G401 (cell line): Measurements from ENCODE around the gene DNAJC21. TPM values are rescaled to one million over a fixed set of nuclear protein-coding genes. Genes with fewer than 3 reads are reported as not detected.
"Not testable (repeated sequence)": the region's sequence is repeated elsewhere in the genome, so short reads cannot be mapped to it uniquely, and the experiment has no call there.

ENCODE experiments used
- DNase-seq: peaks from one replicate; pipeline ENCODE4 v3.0.0-alpha.2; 2015; ENCODE audit warnings: low spot score
- in situ Hi-C: cut with HindIII; loops from 2 replicates; pipeline ENCODE4 v1.10.0; 2016; ENCODE audit warnings: low sequenced_read_pairs, mixed read lengths
- total RNA-seq: library from RNA; depleted of rRNA; stranded (reverse); fragments of >200 nt; shearing (Covaris generic); gene quantifications from 2 replicates; pipeline ENCODE4 v1.2.3, GENCODE V29; 2014

The DNAJC21 gene
- total RNA-seq, 1 experiment from 2014 or later, result 16.3 TPM

- in situ Hi-C loops, result no loop called here
- DNase-seq, result no peak
Measured at GRCh38 chr5:34918025-34918424, 11.3 kb upstream of the DNAJC21 start.

GRCh38 chr5:34919077-34919476 lies 10.3 kb upstream of the DNAJC21 start:
- DNase-seq, result no peak
- in situ Hi-C loops, result no loop called here

DNA sequence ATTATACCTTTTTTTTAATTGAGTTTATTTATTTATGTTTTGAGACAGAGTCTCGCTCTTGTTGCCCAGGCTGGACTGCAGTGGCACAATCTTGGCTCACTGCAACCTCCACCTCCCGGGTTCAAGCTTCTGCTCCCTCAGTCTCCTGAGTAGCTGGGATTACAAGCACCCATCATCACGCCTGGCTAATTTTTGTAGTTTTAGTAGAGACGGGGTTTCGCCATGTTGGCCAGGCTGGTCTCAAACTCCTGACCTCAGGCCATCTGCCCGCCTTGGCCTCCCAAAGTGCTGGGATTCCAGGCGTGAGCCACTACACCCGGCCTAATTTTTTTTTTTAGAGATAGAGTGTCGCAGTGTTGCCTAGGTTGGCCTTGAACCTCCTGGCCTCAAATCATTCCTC lies 6.1 kb upstream of the DNAJC21 start:
- in situ Hi-C loops, DNase-seq: not testable (repeated sequence)

GRCh38 chr5:34923694-34924461 lies 5.5 kb upstream of the DNAJC21 start:
- no peak for DNase-seq
- in situ Hi-C loops, result no loop called here

GRCh38 chr5:34924462-34924765 lies 4.9 kb upstream of the DNAJC21 start:
- in situ Hi-C loops, result no loop called here
- no peak for DNase-seq

GRCh38 chr5:34926318-34926888 lies 3.0 kb upstream of the DNAJC21 start:
- in situ Hi-C loops, result no loop called here
- DNase-seq, result no peak

DNA sequence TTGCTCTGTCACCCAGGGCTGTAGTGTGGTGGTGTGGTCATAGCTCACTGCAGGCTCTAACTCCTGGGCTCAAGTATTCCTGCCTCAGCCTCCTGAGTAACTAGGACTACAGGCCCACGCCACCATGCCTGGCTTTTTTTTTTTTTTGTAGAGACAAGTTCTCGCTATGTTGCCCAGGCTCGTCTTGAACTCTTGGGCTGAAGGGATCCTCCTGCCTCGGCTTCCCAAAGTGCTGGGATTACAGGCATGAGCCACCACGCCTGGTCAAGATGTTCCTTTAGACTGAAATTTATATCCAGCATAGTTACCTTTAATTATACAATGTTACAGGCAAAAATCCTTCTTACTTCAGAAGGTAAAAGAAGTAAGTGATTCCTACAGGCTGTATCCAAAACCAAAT lies 1.6 kb upstream of the DNAJC21 start:
- no peak for DNase-seq
- in situ Hi-C loops, result no loop called here

GRCh38 chr5:34928267-34928666 lies 1.1 kb upstream of the DNAJC21 start:
- in situ Hi-C loops, result no loop called here
- no peak for DNase-seq

- DNase-seq, result peak; percentile 85
- in situ Hi-C loops, result no loop called here
Measured at GRCh38 chr5:34929720-34930461, 532 bp downstream of the DNAJC21 start.

DNA sequence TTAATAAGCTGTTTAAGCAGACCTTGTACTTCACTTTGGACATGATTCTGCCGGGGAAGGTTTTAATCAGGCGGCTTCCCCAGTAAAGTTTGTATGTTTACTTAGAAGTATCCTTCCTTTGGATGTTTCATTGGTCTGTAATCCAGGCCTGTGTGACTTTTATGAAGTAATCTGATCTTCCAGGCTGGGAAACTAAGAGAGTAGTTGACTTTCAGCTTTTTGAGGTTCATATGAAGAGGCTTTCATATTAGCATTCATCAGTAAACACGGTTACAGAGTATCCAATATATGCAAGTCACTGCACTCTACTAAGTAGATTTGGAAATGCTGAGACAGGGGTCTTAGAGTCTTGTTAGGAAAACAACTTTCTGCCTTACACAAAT lies 1.1 kb downstream of the DNAJC21 start:
- in situ Hi-C loops, result no loop called here
- DNase-seq, result no peak

DNA sequence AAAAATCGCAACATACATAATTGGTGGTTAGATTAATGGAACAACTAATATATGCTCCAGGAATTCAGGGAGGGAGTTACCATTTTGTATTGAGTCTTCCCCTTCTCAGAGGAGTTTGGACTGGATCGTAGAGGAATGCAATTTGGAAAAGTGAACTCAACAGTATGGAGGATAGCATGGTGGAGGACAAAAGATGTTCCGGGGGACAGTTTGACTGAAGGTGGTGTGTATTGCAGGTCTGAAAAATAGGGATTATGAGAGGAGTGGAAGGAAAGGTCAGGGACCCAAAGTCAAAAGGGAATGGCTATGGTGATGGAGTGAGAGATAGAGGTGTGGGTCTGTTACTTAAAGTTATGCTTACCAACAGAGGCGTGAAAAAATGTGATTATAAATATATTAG lies 1.5 kb downstream of the DNAJC21 start:
- DNase-seq, result no peak
- in situ Hi-C loops, result no loop called here

DNA sequence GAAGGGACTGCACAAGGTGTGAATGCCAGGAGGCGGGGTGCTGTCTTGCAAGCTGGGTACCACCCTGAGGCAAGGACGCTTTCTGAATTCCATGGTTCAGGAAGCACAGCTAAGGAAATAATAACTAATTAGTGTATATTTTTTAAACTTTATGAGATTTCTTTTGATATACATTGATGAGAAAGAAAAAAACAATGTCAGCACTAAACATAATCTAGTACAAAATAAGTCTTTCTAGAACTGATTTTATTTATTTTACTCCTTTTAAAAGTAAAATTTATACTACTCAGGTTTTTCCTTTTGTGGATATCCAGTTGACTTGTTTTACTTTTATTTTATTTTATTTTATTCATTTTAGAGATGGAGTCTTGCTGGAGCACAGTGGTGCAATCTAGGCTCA lies 3.6 kb downstream of the DNAJC21 start:
- no peak for DNase-seq
- in situ Hi-C loops, result no loop called here

DNA sequence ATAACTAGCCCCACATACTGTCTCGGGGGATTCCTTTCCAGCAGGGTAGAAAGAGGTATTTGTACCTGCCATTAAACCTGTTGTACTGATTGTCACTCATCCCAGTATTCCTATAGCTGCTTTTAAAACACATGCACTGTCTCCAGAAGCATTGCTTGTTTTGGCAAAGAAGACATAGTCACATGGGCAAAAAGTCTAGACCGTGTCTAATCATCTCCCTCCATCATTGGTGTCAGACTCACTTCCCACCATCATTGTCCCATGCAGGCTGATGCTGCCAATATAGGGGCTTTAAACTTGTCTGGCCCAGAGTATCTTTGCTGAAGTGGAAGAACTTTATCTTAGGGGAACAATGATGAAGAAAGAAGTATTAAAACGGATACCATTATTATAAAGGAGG lies 12.6 kb downstream of the DNAJC21 start:
- in situ Hi-C loops, result no loop called here
- no peak for DNase-seq

- in situ Hi-C loops, result no loop called here
Measured at GRCh38 chr5:34944044-34944443, 14.7 kb downstream of the DNAJC21 start.

DNA sequence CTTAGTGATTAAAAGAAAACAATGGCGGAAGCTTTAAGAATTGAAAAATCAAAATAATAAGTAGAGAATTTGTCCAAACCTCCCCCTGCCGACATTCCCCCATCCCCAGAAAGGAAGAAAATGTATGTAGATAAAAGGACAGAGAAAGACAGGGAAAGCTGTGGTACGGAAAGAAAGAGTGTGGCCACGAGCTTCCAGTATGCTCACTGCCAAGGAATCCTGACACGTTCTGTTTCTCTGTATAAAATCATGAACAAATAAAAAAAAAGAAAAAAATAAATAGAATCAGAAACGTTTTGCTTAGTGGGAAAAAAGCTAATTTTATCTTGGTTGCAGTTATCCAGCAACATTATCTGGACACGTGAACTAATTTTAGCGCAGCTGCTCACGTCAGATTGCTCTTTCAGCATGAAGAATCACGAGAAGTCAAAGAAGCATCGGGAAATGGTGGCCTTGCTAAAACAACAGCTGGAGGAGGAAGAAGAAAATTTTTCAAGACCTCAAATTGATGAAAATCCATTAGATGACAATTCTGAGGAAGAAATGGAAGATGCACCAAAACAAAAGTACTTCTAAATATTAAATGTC lies 15.2 kb downstream of the DNAJC21 start:
- DNase-seq, result no peak
- in situ Hi-C loops, result no loop called here

More at GRCh38 chr5:34944044-34944443, 14.7 kb downstream of the DNAJC21 start:
- no peak for DNase-seq

DNA sequence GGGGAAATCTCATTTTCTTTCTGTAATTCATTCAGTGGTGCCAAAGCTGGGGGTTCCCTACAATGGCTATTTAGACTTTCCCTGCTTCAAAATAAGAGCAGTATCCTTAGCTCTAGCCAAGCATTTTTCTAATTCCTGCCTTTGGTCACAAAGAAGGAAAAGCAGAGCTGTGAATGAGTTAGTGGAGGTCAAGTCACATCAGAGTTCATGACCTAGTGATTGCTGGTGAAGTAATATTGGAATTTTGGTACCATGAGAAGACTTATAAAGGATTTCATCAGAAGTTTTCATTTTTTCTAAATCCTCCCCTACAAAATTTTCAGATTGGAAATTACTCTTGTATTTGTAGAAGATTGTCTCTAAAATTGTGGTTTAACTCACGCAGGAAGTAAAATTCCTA lies 28.0 kb downstream of the DNAJC21 start:
- in situ Hi-C loops, result no loop called here
- no peak for DNase-seq

DNA sequence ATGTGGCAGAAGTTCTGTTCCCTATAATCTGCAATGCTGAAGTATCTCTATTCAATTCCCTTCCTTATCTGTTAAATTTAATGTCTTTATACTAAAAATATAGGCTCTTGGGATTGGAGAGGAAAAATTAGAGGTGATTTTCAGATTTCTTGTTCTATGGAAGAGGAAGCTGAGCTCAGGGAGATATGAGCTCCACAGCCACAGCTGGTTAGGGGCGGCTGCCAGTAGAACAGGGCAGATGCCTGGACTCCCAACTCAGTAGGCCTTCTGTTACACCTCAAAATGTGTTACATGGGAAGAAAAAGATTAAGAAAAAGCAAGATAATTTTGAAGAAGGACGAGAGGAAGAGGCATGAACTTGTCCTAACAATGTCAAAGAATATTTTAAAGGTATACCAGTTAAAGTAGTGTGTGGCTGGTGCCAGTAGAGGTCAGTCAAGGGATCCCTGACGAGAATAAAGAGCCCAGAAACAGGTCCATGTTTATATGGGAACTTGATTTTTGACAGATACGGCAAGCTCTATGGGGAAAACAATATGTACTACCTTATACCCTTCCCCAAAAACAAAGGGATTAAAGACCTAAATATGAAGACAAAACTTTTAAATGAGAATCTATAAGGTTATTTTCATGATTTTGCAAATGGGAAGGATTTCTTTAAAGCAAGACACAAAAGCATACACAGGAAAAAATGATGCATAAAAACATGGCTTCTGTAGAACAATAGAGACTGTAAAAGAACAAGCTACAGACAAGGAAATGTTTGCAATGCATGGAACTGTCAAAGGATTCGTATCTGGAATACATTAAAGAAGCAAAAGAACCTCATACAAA lies 28.7 kb downstream of the DNAJC21 start:
- in situ Hi-C loops, result no loop called here
- DNase-seq, result peak; percentile 45

DNA sequence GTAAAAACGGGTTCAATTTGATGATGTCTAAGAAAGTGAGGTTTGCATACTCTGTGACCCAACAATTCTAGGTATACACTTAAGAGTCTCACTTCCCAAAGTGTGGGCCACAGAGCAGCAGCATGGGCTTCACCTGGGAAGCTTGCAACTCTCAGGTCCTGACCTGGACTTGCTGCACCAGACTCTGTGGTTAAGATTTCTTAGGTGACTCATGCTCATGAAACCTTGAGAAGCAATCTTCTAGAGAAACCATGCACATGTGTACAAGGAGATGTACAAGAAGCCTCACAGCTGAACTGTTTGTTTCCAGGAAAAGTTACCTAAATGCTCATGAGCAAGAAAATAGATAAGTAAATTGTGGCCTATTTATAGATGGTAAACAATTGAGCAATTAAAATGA lies 30.0 kb downstream of the DNAJC21 start:
- in situ Hi-C loops, result no loop called here
- no peak for DNase-seq

- no peak for DNase-seq
- in situ Hi-C loops, result no loop called here
Measured at GRCh38 chr5:34967540-34967939, 38.2 kb downstream of the DNAJC21 start.
